Neuronal stem cell (in vitro differentiated cells): ENCODE results near the gene LHX6.

ENCODE experiments used
- DNase-seq: peaks from one replicate; pipeline ENCODE4 v3.0.0-alpha.2; 2013; ENCODE audit warnings: low spot score
- H2AFZ ChIP-seq: one replicate; pipeline ENCODE4 v1.6.1; 2013; ENCODE audit warnings: mild to moderate bottlenecking, low read length, inconsistent platforms
- H2AK5ac ChIP-seq: 2 replicates; pipeline ENCODE4 v1.6.1; 2013; ENCODE audit warnings: low read depth, mild to moderate bottlenecking, inconsistent platforms, low read length, moderate library complexity, mixed read lengths
- H2BK120ac ChIP-seq: 2 replicates; pipeline ENCODE4 v1.6.1; 2013; ENCODE audit warnings: low read depth, mild to moderate bottlenecking, inconsistent platforms, low read length, moderate library complexity, mixed read lengths
- H2BK12ac ChIP-seq: one replicate; pipeline ENCODE4 v1.6.1; 2013; ENCODE audit warnings: low read length, inconsistent platforms
- H2BK15ac ChIP-seq: 2 replicates; pipeline ENCODE4 v1.6.1; 2013; ENCODE audit warnings: mild to moderate bottlenecking, low read length, inconsistent platforms, mixed read lengths
- H2BK5ac ChIP-seq: one replicate; pipeline ENCODE4 v1.6.1; 2013; ENCODE audit warnings: inconsistent platforms, mild to moderate bottlenecking, low read length, moderate library complexity
- H3K14ac ChIP-seq: one replicate; pipeline ENCODE4 v1.6.1; 2013; ENCODE audit warnings: low read length, inconsistent platforms
- H3K18ac ChIP-seq: 2 replicates; pipeline ENCODE4 v1.6.1; 2013; ENCODE audit warnings: low read length, inconsistent platforms
- H3K23ac ChIP-seq: 2 replicates; pipeline ENCODE4 v1.6.1; 2013; ENCODE audit warnings: low read depth, mild to moderate bottlenecking, mixed read lengths, low read length, inconsistent platforms; ENCODE audit not compliant: poor library complexity
- H3K27ac ChIP-seq: replicated peaks from 3 replicates; pipeline ENCODE4 v1.5.1; 2013; ENCODE audit warnings: low read length, inconsistent platforms
- H3K27me3 ChIP-seq, 3 experiments: 2 replicates each; pipeline ENCODE4 v1.6.1; 2013; ENCODE audit warnings: low read length in 3 of 3, mild to moderate bottlenecking in 2 of 3, inconsistent platforms in 1 of 3, low read depth in 1 of 3, mixed read lengths in 1 of 3, moderate library complexity in 1 of 3; ENCODE audit not compliant: control insufficient read depth in 3 of 3, insufficient read depth in 3 of 3
- H3K36me3 ChIP-seq, 2 donors: replicated peaks in 1 of 2; 2 replicates each; pipeline ENCODE4 v1.6.1; 2013; ENCODE audit warnings: low read length in 2 of 2; ENCODE audit not compliant: control insufficient read depth in 2 of 2, insufficient read depth in 2 of 2
- H3K4ac ChIP-seq: 2 replicates; pipeline ENCODE4 v1.6.1; 2013; ENCODE audit warnings: inconsistent platforms, mild to moderate bottlenecking, low read length, moderate library complexity
- H3K4me1 ChIP-seq, 2 donors: 1 replicate in 1 of 2; 2 replicates in 1 of 2; pipeline ENCODE4 v1.6.1; 2013; ENCODE audit warnings: low read length in 2 of 2, low read depth in 1 of 2; ENCODE audit not compliant: control insufficient read depth in 2 of 2, insufficient read depth in 1 of 2
- H3K4me2 ChIP-seq: one replicate; pipeline ENCODE4 v1.6.1; 2013; ENCODE audit warnings: mild to moderate bottlenecking, low read length, inconsistent platforms; ENCODE audit not compliant: insufficient read depth, poor library complexity, severe bottlenecking
- H3K4me3 ChIP-seq, 2 donors: 2 replicates each; pipeline ENCODE4 v1.5.1; 2013; ENCODE audit warnings: low read length in 2 of 2, mild to moderate bottlenecking in 2 of 2, inconsistent platforms in 1 of 2, moderate library complexity in 1 of 2
- H3K79me1 ChIP-seq: one replicate; pipeline ENCODE4 v1.6.1; 2013; ENCODE audit warnings: low read depth, mild to moderate bottlenecking, inconsistent platforms, low read length, moderate library complexity
- H3K9ac ChIP-seq: one replicate; pipeline ENCODE4 v1.6.1; 2013; ENCODE audit warnings: mild to moderate bottlenecking, low read depth, low read length, inconsistent platforms; ENCODE audit not compliant: poor library complexity
- H3K9me3 ChIP-seq, 2 donors: replicated peaks in 1 of 2; 2 replicates each; pipeline versions ENCODE3 to v1.6.1; 2013; ENCODE audit warnings: low read length in 2 of 2, mild to moderate bottlenecking in 2 of 2, inconsistent platforms in 1 of 2, low read depth in 1 of 2, mixed read lengths in 1 of 2, moderate library complexity in 1 of 2; ENCODE audit not compliant: control insufficient read depth in 2 of 2, insufficient read depth in 1 of 2
- H4K8ac ChIP-seq: one replicate; pipeline ENCODE4 v1.6.1; 2013; ENCODE audit warnings: low read depth, mild to moderate bottlenecking, inconsistent platforms, low read length, moderate library complexity
- H4K91ac ChIP-seq: one replicate; pipeline ENCODE4 v1.6.1; 2013; ENCODE audit warnings: low read length, low read depth, mild to moderate bottlenecking, inconsistent platforms; ENCODE audit not compliant: poor library complexity
- WGBS, 2 donors: extraction: QIAGEN DNeasy Blood & Tissue Kit; methylation state at CpG; one replicate each; pipeline ENCODE4 v1.1.7; 2013; ENCODE audit warnings: missing lambda C conversion rate in 2 of 2, mixed read lengths in 1 of 2; ENCODE audit not compliant: insufficient read length in 2 of 2, insufficient replicate concordance in 1 of 2; ENCODE audit errors: extremely low coverage in 2 of 2; 5-methylcytosine and 5-hydroxymethylcytosine counted together

Gene LHX6

DNA sequence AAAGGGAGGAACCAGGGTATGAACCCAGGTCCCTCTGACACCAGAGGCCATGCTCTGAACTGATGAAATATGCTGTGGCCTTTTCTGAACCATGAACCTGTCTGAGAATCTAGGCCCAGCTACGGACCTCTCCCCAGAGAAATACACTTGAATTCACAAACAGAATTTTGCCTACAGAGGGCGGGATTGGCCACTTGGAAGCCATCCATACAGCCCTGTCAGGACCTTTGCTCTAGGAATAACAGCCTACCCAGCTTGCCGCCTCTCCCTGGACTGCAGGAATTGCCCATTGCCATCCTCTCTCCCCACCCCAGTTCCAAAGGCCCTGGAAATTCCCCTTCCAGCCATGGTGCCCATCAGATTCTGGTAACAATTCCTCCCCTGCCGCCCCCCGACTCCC is 42.5 kb downstream of the LHX6 start:
- Histone ChIP-seq H4K8ac (no peak overlapping the region), H2BK15ac (no peak overlapping the region), H3K14ac (no peak overlapping the region), H3K27me3 (peaks cover 0 to 57% (median 0%) of the 10 kb centered on the region in 3 experiments), H3K79me1 (no peaks in the 10 kb centered on the region), H3K4me1 (peaks cover 0 to 2% of the 10 kb centered on the region in 2 donors), H3K4me3 (no peak overlapping the region), H3K23ac (no peak overlapping the region), H4K91ac (no peak overlapping the region), H3K18ac (no peak overlapping the region), H3K9me3 (no peaks in the 10 kb centered on the region), H3K9ac (no peak overlapping the region), H2AFZ (no peak overlapping the region), H2AK5ac (no peak overlapping the region), H2BK12ac (no peak overlapping the region), H3K27ac (no peak overlapping the region), H2BK5ac (no peak overlapping the region), H2BK120ac (no peak overlapping the region), H3K4ac (no peak overlapping the region), H3K36me3 (no peaks in the 10 kb centered on the region), H3K4me2 (no peak overlapping the region)
- no CpG with 5 or more reads among the region's 5 CpGs for WGBS, 2 donors
- no peak for DNase-seq

DNA sequence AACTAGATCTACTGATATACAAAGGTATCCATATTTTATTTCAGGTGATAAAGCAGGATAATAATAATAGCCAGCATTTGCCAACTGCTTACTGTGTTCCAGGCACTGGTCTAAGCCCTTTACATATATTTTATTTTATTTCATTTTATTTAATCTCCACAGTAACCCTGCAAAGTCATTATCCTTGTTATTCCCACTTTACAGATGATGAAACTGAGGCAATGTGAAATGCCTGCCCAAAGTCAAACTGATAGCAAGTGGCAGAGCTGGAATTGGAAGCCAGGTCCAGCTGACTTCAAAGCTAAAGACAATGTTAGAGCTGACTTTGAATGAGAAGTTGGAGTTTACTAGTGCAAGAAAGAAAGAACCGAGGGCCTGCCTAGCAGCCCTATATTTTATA is 44.2 kb downstream of the LHX6 start:
- Histone ChIP-seq H3K4me2 (no peak overlapping the region), H3K18ac (no peak overlapping the region), H4K91ac (no peak overlapping the region), H3K9ac (no peak overlapping the region), H3K36me3 (no peaks in the 10 kb centered on the region), H3K4me1 (no peaks in the 10 kb centered on the region), H2BK12ac (no peak overlapping the region), H3K4ac (no peak overlapping the region), H3K9me3 (no peaks in the 10 kb centered on the region), H2BK120ac (no peak overlapping the region), H3K23ac (no peak overlapping the region), H3K27ac (no peak overlapping the region), H2AK5ac (no peak overlapping the region), H3K14ac (no peak overlapping the region), H2BK5ac (no peak overlapping the region), H4K8ac (no peak overlapping the region), H3K79me1 (no peaks in the 10 kb centered on the region), H3K27me3 (peaks cover 0 to 54% (median 0%) of the 10 kb centered on the region in 3 experiments), H3K4me3 (no peak overlapping the region), H2BK15ac (no peak overlapping the region), H2AFZ (no peak overlapping the region)
- no CpG with 5 or more reads among the region's 1 CpG for WGBS, 2 donors
- no peak for DNase-seq

DNA sequence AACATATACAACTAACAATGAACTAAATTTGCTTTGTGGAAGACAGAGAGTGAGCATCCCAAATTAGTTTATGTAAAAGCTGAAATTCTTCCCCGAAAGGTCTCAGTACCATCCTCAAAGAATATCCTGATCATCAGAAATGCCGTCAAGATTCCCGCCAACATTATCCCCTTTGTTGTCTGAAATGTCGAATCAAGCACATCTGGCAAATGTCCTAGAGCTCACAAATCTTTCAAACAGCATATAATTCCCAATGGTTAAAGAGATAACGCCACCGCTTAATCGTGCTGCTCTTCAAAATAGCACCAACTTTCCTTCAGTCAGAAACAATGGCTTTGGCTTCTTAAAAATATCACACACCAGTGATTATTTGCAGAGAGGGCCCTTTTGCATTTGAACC is 45.3 kb downstream of the LHX6 start:
- no peak for DNase-seq
- no peaks in the 10 kb centered on the region for H3K36me3 ChIP-seq
- H2BK12ac ChIP-seq: no peak overlapping the region
- H2AFZ ChIP-seq: no peak overlapping the region
- H3K18ac ChIP-seq: no peak overlapping the region
- no peak overlapping the region for H3K4me3 ChIP-seq
- no peak overlapping the region for H3K4me2 ChIP-seq
- WGBS, 2 donors: no CpG with 5 or more reads among the region's 7 CpGs
- no peaks in the 10 kb centered on the region for H3K9me3 ChIP-seq
- no peak overlapping the region for H2BK5ac ChIP-seq
- no peak overlapping the region for H4K8ac ChIP-seq
- H2BK15ac ChIP-seq: no peak overlapping the region
- H3K9ac ChIP-seq: no peak overlapping the region
- no peak overlapping the region for H3K4ac ChIP-seq
- H3K14ac ChIP-seq: no peak overlapping the region
- no peak overlapping the region for H3K23ac ChIP-seq
- no peaks in the 10 kb centered on the region for H3K79me1 ChIP-seq
- peaks cover 0 to 56% (median 0%) of the 10 kb centered on the region in 3 experiments for H3K27me3 ChIP-seq
- no peaks in the 10 kb centered on the region for H3K4me1 ChIP-seq
- H3K27ac ChIP-seq: no peak overlapping the region
- no peak overlapping the region for H2AK5ac ChIP-seq
- no peak overlapping the region for H4K91ac ChIP-seq
- H2BK120ac ChIP-seq: no peak overlapping the region

DNA sequence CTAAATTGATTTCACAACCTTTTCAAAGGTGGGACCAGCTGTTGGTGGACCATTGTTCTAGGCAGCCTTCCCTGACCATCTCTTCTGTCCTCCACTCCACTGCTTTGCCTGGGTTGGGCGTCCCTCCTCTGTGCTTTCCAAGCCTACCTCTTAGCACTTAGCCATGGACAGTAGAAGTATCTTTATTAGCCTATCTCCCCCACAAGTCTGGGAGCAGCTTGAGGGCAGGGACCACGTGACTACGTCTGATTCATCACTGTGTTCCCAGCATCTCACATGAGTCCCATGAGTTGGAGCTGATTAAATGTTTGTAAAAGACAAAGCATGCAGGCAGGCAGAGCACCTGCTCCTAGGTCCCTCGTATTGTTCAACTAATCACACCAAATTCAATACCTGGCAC is 48.1 kb downstream of the LHX6 start:
- H3K4me2 ChIP-seq: no peak overlapping the region
- no peak for DNase-seq
- H2BK5ac ChIP-seq: no peak overlapping the region
- no peak overlapping the region for H3K14ac ChIP-seq
- no peak overlapping the region for H4K8ac ChIP-seq
- no peak overlapping the region for H3K4ac ChIP-seq
- H2BK12ac ChIP-seq: no peak overlapping the region
- no peak overlapping the region for H4K91ac ChIP-seq
- H3K27me3 ChIP-seq: peaks cover 0 to 34% (median 0%) of the 10 kb centered on the region in 3 experiments
- H3K9me3 ChIP-seq: no peaks in the 10 kb centered on the region
- no peaks in the 10 kb centered on the region for H3K36me3 ChIP-seq
- no peak overlapping the region for H3K18ac ChIP-seq
- H2AK5ac ChIP-seq: no peak overlapping the region
- H2BK15ac ChIP-seq: no peak overlapping the region
- no peak overlapping the region for H3K23ac ChIP-seq
- no peak overlapping the region for H2AFZ ChIP-seq
- H3K9ac ChIP-seq: no peak overlapping the region
- H3K4me1 ChIP-seq: no peaks in the 10 kb centered on the region
- no CpG with 5 or more reads among the region's 4 CpGs for WGBS, 2 donors
- no peak overlapping the region for H3K4me3 ChIP-seq
- no peaks in the 10 kb centered on the region for H3K79me1 ChIP-seq
- no peak overlapping the region for H2BK120ac ChIP-seq
- no peak overlapping the region for H3K27ac ChIP-seq
